ENCODE measurements around the gene DAP.

DNA sequence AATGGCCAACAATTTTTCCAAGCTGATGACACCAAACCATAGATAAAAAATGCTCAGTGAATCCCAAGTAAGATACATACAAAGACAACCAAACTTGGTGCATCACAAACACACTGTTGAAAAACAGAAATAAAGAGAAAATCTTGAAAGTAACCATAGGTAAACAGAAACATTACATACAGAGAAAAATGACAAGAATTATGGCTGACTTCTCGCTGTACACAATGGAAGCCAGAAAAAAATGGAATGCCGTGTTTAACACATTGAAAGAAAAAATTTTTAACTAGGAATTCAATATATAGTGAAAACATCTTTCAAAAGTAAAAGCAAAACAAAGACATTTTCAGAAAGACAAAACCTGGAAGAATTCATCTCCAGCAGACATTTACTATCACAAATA lies 20.6 kb downstream of the DAP start:
- TF ChIP-seq, protein P1, sequence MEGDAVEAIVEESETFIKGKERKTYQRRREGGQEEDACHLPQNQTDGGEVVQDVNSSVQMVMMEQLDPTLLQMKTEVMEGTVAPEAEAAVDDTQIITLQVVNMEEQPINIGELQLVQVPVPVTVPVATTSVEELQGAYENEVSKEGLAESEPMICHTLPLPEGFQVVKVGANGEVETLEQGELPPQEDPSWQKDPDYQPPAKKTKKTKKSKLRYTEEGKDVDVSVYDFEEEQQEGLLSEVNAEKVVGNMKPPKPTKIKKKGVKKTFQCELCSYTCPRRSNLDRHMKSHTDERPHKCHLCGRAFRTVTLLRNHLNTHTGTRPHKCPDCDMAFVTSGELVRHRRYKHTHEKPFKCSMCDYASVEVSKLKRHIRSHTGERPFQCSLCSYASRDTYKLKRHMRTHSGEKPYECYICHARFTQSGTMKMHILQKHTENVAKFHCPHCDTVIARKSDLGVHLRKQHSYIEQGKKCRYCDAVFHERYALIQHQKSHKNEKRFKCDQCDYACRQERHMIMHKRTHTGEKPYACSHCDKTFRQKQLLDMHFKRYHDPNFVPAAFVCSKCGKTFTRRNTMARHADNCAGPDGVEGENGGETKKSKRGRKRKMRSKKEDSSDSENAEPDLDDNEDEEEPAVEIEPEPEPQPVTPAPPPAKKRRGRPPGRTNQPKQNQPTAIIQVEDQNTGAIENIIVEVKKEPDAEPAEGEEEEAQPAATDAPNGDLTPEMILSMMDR (IDR thresholded peaks at IDR 0.05), result no peak
- TF ChIP-seq EP300 (IDR thresholded peaks at IDR 0.05), result no peak
- TF ChIP-seq POLR2A (IDR thresholded peaks at IDR 0.05), result no peak
